SK-N-SH treated with all-trans-retinoic acid at 6 μM for 48 hours (cell line): ENCODE measurements around the gene GRK3.

Experiments
- CSDC2 ChIP-seq: fragments of 250-450 bp; sonication (Bioruptor Pico); IDR thresholded peaks from 2 replicates; pipeline ENCODE4 v1.5.0; 2020; ENCODE audit warnings: mild to moderate bottlenecking, moderate library complexity
- OSR1 ChIP-seq: fragments of 250-450 bp; sonication (Bioruptor Pico); IDR thresholded peaks from 2 replicates; pipeline ENCODE4 v1.8.0; 2022; ENCODE audit warnings: moderate library complexity, mild to moderate bottlenecking, inconsistent platforms
- PATZ1 ChIP-seq: fragments of 250-450 bp; sonication (Bioruptor Pico); IDR thresholded peaks from 2 replicates; pipeline ENCODE4 v1.8.0; 2020; ENCODE audit warnings: mild to moderate bottlenecking, moderate library complexity, borderline replicate concordance
- POU6F1 ChIP-seq: fragments of 250-450 bp; sonication (Bioruptor Pico); IDR thresholded peaks from 2 replicates; pipeline ENCODE4 v1.8.0; 2021; ENCODE audit warnings: low read depth, mild to moderate bottlenecking, moderate library complexity, borderline replicate concordance
- PPARA ChIP-seq: fragments of 250-450 bp; sonication (Bioruptor Pico); IDR thresholded peaks from 2 replicates; pipeline ENCODE4 v1.5.0; 2020; ENCODE audit warnings: mild to moderate bottlenecking, borderline replicate concordance
- RARB ChIP-seq: fragments of 250-450 bp; sonication (Bioruptor Pico); IDR thresholded peaks from 2 replicates; pipeline ENCODE4 v1.8.0; 2021; ENCODE audit warnings: mild to moderate bottlenecking, moderate library complexity
- TOX ChIP-seq: fragments of 250-450 bp; sonication (Bioruptor Pico); IDR thresholded peaks from 2 replicates; pipeline ENCODE4 v1.8.0; 2021; ENCODE audit warnings: mild to moderate bottlenecking, moderate library complexity, borderline replicate concordance
- TSHZ2 ChIP-seq: fragments of 250-450 bp; sonication (Bioruptor Pico); IDR thresholded peaks from 2 replicates; pipeline ENCODE4 v1.5.0; 2020; ENCODE audit warnings: mild to moderate bottlenecking, moderate library complexity
- ZFP3 ChIP-seq: fragments of 250-450 bp; sonication (Bioruptor Pico); IDR thresholded peaks from 2 replicates; pipeline ENCODE4 v1.5.0; 2020; ENCODE audit warnings: mild to moderate bottlenecking, moderate library complexity
- ZNF565 ChIP-seq: fragments of 450-650 bp; formaldehyde crosslinking; conservative IDR thresholded peaks from 2 replicates; pipeline ENCODE4 v1.5.0; 2020; ENCODE audit warnings: low read depth, mild to moderate bottlenecking, moderate library complexity
- ZNF8 ChIP-seq: fragments of 450-650 bp; formaldehyde crosslinking; IDR thresholded peaks from 2 replicates; pipeline ENCODE4 v1.5.0; 2020; ENCODE audit warnings: mild to moderate bottlenecking, moderate library complexity

- no peak for TF ChIP-seq CSDC2 (CRISPR knock-in tag)
- TF ChIP-seq ZFP3: no peak
- TF ChIP-seq TOX (CRISPR knock-in tag): no peak
- TF ChIP-seq PATZ1 (CRISPR knock-in tag): no peak
- no peak for TF ChIP-seq TSHZ2 (CRISPR knock-in tag)
- no peak for TF ChIP-seq OSR1
- TF ChIP-seq POU6F1 (CRISPR knock-in tag): no peak
- no peak for TF ChIP-seq PPARA (CRISPR knock-in tag)
- no peak for TF ChIP-seq ZNF8 (CRISPR knock-in tag)
- no peak for TF ChIP-seq ZNF565 (CRISPR knock-in tag)
- no peak for TF ChIP-seq RARB (CRISPR knock-in tag)
Measured at GRCh38 chr22:25698978-25699377, 134.5 kb downstream of the GRK3 start.
